NCI-H2227 treated with DMSO at 0.1 percent for 48 hours (cell line): ENCODE data around the gene MAOA.
"Not testable (repeated sequence)": the region's sequence is repeated elsewhere in the genome, so short reads cannot be mapped to it uniquely, and the experiment has no call there.

Source experiments
- DNase-seq: peaks from one replicate; lab custom pipeline; 2025; lab: John Stamatoyannopoulos, UW

The MAOA gene

GRCh38 chrX:43656005-43656494 lies at the start of gene MAOA:
MAOA (plus strand) TSS chrX:43656299; CDS start chrX:43656342, 43 bp downstream.
- no peak for DNase-seq

- DNase-seq: no peak
These were observed 43.7 kb upstream of the MAOA start for GRCh38 chrX:43612400-43612799.

GRCh38 chrX:43615660-43616059 lies 40.4 kb upstream of the MAOA start:
- DNase-seq: no peak

GRCh38 chrX:43618366-43619205 lies 37.5 kb upstream of the MAOA start:
- no peak for DNase-seq

- DNase-seq: not testable (repeated sequence)
These were observed 36.2 kb upstream of the MAOA start for GRCh38 chrX:43619861-43620260.

GRCh38 chrX:43627147-43627546 lies 29.0 kb upstream of the MAOA start:
- no peak for DNase-seq

- DNase-seq: no peak
These were observed 28.4 kb upstream of the MAOA start for GRCh38 chrX:43627669-43628068.

- DNase-seq: no peak
These were observed 26.9 kb upstream of the MAOA start for GRCh38 chrX:43629229-43629628.

GRCh38 chrX:43631841-43632240 lies 24.3 kb upstream of the MAOA start:
- DNase-seq: no peak

GRCh38 chrX:43633081-43633480 lies 23.0 kb upstream of the MAOA start:
- no peak for DNase-seq

GRCh38 chrX:43633757-43634156 lies 22.3 kb upstream of the MAOA start:
- DNase-seq: no peak

GRCh38 chrX:43640482-43640881 lies 15.6 kb upstream of the MAOA start:
- DNase-seq: no peak

- DNase-seq: no peak
These were observed 14.4 kb upstream of the MAOA start for GRCh38 chrX:43641691-43642090.

GRCh38 chrX:43643201-43643600 lies 12.9 kb upstream of the MAOA start:
- DNase-seq: no peak

GRCh38 chrX:43643662-43644061 lies 12.4 kb upstream of the MAOA start:
- no peak for DNase-seq

- no peak for DNase-seq
These were observed 11.9 kb upstream of the MAOA start for GRCh38 chrX:43644124-43644701.

- no peak for DNase-seq
These were observed 9.3 kb upstream of the MAOA start for GRCh38 chrX:43646800-43647199.

GRCh38 chrX:43654431-43655150 lies 1.5 kb upstream of the MAOA start:
- DNase-seq: peak; percentile 84

- no peak for DNase-seq
These were observed 721 bp upstream of the MAOA start for GRCh38 chrX:43655151-43656004.

- no peak for DNase-seq
These were observed 1.6 kb downstream of the MAOA start for GRCh38 chrX:43657671-43658070.

- DNase-seq: no peak
These were observed 5.6 kb downstream of the MAOA start for GRCh38 chrX:43661521-43662240.
